ENCODE measurements around the gene LAMA1.

Gene LAMA1

DNA sequence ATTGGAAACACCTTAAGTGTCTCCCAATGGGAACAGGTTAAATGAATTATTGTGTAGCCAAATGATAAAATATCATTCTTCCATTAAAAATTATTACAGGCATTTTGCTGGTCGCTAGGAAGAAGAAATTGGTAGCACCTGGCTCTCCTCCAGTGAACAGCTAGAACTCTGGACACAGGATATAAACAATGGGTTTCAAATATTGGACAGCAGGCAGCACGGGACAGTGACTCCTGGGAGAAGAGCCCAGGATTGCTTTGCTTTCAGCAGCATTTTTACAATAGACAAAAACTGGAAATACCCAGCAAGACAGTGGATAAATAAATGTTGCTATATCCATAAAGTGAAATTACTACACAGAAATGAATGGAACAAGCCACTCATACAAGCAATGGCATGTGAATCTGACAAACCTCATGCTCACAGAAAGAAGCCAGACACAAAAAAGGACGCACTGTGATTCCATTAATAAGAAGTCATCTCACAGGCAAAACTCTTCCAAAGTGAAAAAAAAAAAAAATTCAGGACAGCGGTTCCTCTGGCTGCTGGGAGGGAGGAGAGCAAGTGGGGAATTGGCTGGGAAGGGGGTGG is 50.5 kb downstream of the LAMA1 start:
- Histone ChIP-seq H4K12ac (ENCODE audit: low read depth, low read length) (no peak overlapping the region), H3K4me1 (ENCODE audit: control insufficient read depth in 1 of 2, insufficient read depth in 2 of 2, low read length in 2 of 2) (peaks cover 8 to 12% of the 10 kb centered on the region in 2 experiments), H3K27me3 (ENCODE audit: insufficient read depth, low read length) (no peaks in the 10 kb centered on the region), H3K9me3 (ENCODE audit: insufficient read depth, low read depth, low read length) (no peaks in the 10 kb centered on the region), H4K91ac (ENCODE audit: low read depth, low read length) (no peak overlapping the region), H3K27ac (ENCODE audit: low read depth, low read length) (no peak overlapping the region), H2BK5ac (ENCODE audit: low read depth, low read length, poor library complexity) (no peak overlapping the region), H4K8ac (ENCODE audit: low read depth, low read length) (no peak overlapping the region), H3K23ac (ENCODE audit: low read length) (no peak overlapping the region), H3K79me1 (ENCODE audit: low read length) (peaks cover 9% of the 10 kb centered on the region), H2AFZ (ENCODE audit: insufficient read depth, low read length, poor library complexity) (no peak overlapping the region), H3K14ac (ENCODE audit: low read length) (no peak overlapping the region), H3K9ac (ENCODE audit: low read length) (no peak overlapping the region), H2BK12ac (ENCODE audit: low read length) (no peak overlapping the region), H3K36me3 (ENCODE audit: control insufficient read depth in 1 of 2, insufficient read depth in 2 of 2, low read length in 2 of 2) (no peaks in the 10 kb centered on the region), H3K4me2 (ENCODE audit: low read length) (no peak overlapping the region), H3K79me2 (ENCODE audit: control insufficient read depth, insufficient read depth, low read length, poor library complexity) (peaks cover 2% of the 10 kb centered on the region), H2BK120ac (ENCODE audit: insufficient read depth, low read length, poor library complexity) (no peak overlapping the region), H3K18ac (ENCODE audit: low read length) (no peak overlapping the region), H3K4ac (ENCODE audit: low read depth, low read length) (no peak overlapping the region), H3K4me3 (ENCODE audit: low read depth, low read length) (no peak overlapping the region), H2AK5ac (ENCODE audit: low read length) (no peak overlapping the region)
- no CpG with 5 or more reads among the region's 4 CpGs for WGBS (ENCODE audit: extremely low coverage, insufficient coverage, insufficient read length)
- DNase-seq, result no peak

GRCh38 chr18:7065736-7066135 is 51.9 kb downstream of the LAMA1 start:
- H2BK12ac ChIP-seq (ENCODE audit: low read length), result peak overlapping the region; percentile 86
- H3K9ac ChIP-seq (ENCODE audit: low read length), result no peak overlapping the region
- no peak overlapping the region for H3K4ac ChIP-seq (ENCODE audit: low read depth, low read length)
- peak overlapping the region; percentile 50 for H2BK5ac ChIP-seq (ENCODE audit: low read depth, low read length, poor library complexity)
- DNase-seq, result no peak
- no peak overlapping the region for H3K14ac ChIP-seq (ENCODE audit: low read length)
- no peak overlapping the region for H3K4me2 ChIP-seq (ENCODE audit: low read length)
- no peaks in the 10 kb centered on the region for H3K27me3 ChIP-seq (ENCODE audit: insufficient read depth, low read length)
- H3K27ac ChIP-seq (ENCODE audit: low read depth, low read length), result no peak overlapping the region
- no CpG with 5 or more reads among the region's 5 CpGs for WGBS (ENCODE audit: extremely low coverage, insufficient coverage, insufficient read length)
- peak overlapping the region; percentile 47 for H3K18ac ChIP-seq (ENCODE audit: low read length)
- H3K9me3 ChIP-seq (ENCODE audit: insufficient read depth, low read depth, low read length), result peaks cover 2% of the 10 kb centered on the region
- no peak overlapping the region for H2AK5ac ChIP-seq (ENCODE audit: low read length)
- H3K23ac ChIP-seq (ENCODE audit: low read length), result no peak overlapping the region
- H2AFZ ChIP-seq (ENCODE audit: insufficient read depth, low read length, poor library complexity), result no peak overlapping the region
- peaks cover 17 to 22% of the 10 kb centered on the region in 2 experiments for H3K4me1 ChIP-seq (ENCODE audit: control insufficient read depth in 1 of 2, insufficient read depth in 2 of 2, low read length in 2 of 2)
- no peak overlapping the region for H3K4me3 ChIP-seq (ENCODE audit: low read depth, low read length)
- no peaks in the 10 kb centered on the region for H3K36me3 ChIP-seq (ENCODE audit: control insufficient read depth in 1 of 2, insufficient read depth in 2 of 2, low read length in 2 of 2)
- H2BK120ac ChIP-seq (ENCODE audit: insufficient read depth, low read length, poor library complexity), result peak overlapping the region; percentile 65
- H4K8ac ChIP-seq (ENCODE audit: low read depth, low read length), result no peak overlapping the region
- H4K91ac ChIP-seq (ENCODE audit: low read depth, low read length), result peak overlapping the region; percentile 32
- no peak overlapping the region for H4K12ac ChIP-seq (ENCODE audit: low read depth, low read length)
- peaks cover 2% of the 10 kb centered on the region for H3K79me2 ChIP-seq (ENCODE audit: control insufficient read depth, insufficient read depth, low read length, poor library complexity)
- peaks cover 10% of the 10 kb centered on the region for H3K79me1 ChIP-seq (ENCODE audit: low read length)

DNA sequence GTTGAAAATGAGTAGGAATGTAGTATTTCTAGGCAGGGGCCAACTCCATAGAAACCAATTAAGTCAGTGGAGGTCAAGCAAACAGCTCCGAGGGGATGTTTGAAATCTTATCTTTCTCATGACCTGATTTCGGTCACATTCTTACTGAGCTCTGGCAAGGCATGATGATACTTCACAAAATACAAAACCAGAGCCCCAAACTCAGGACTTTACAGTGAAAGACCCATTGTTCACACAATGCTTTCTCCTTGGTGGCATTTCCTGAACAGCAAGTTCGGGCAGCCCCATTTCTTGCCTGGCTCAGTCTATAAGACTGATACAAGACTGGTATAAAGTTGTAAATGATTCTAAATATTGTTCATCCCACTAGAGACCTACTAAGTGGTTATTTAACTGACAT is 53.3 kb downstream of the LAMA1 start:
- Histone ChIP-seq H2BK12ac (ENCODE audit: low read length) (no peak overlapping the region), H3K27me3 (ENCODE audit: insufficient read depth, low read length) (no peaks in the 10 kb centered on the region), H3K9me3 (ENCODE audit: insufficient read depth, low read depth, low read length) (peaks cover 2% of the 10 kb centered on the region), H2AK5ac (ENCODE audit: low read length) (no peak overlapping the region), H3K4me1 (ENCODE audit: control insufficient read depth in 1 of 2, insufficient read depth in 2 of 2, low read length in 2 of 2) (peaks cover 18 to 22% of the 10 kb centered on the region in 2 experiments), H2AFZ (ENCODE audit: insufficient read depth, low read length, poor library complexity) (no peak overlapping the region), H4K8ac (ENCODE audit: low read depth, low read length) (no peak overlapping the region), H3K4me2 (ENCODE audit: low read length) (no peak overlapping the region), H3K9ac (ENCODE audit: low read length) (no peak overlapping the region), H4K91ac (ENCODE audit: low read depth, low read length) (no peak overlapping the region), H2BK5ac (ENCODE audit: low read depth, low read length, poor library complexity) (no peak overlapping the region), H2BK120ac (ENCODE audit: insufficient read depth, low read length, poor library complexity) (no peak overlapping the region), H3K79me1 (ENCODE audit: low read length) (peaks cover 10% of the 10 kb centered on the region), H3K27ac (ENCODE audit: low read depth, low read length) (peak overlapping the region; percentile 85), H4K12ac (ENCODE audit: low read depth, low read length) (no peak overlapping the region), H3K23ac (ENCODE audit: low read length) (no peak overlapping the region), H3K14ac (ENCODE audit: low read length) (no peak overlapping the region), H3K79me2 (ENCODE audit: control insufficient read depth, insufficient read depth, low read length, poor library complexity) (peaks cover 2% of the 10 kb centered on the region), H3K4me3 (ENCODE audit: low read depth, low read length) (no peak overlapping the region), H3K36me3 (ENCODE audit: control insufficient read depth in 1 of 2, insufficient read depth in 2 of 2, low read length in 2 of 2) (no peaks in the 10 kb centered on the region), H3K4ac (ENCODE audit: low read depth, low read length) (no peak overlapping the region), H3K18ac (ENCODE audit: low read length) (no peak overlapping the region)
- WGBS (ENCODE audit: extremely low coverage, insufficient coverage, insufficient read length), result no CpG with 5 or more reads among the region's 3 CpGs
- peak in 1 of 2 donors; percentile 19 for DNase-seq

DNA sequence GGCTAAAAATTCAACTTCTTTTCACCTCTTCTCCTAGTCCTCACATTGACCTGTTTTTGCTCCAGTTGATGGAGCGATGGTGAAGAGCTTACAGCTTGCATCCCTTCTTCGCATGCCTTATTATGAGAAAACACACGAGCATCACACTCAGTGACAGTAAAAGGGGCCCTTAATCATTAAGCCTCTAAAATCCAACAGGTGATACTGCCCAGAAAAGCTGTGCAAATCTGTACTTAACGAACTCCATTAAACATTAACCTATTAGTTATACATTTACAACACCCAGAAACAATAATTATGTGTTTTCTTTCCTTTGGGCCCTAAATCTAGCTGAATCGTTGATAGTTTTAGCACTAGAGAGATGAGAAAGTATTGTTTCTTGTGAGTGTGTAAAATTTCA is 54.8 kb downstream of the LAMA1 start:
- peak overlapping the region; percentile 59 for H2BK12ac ChIP-seq (ENCODE audit: low read length)
- peak overlapping the region; percentile 21 for H4K91ac ChIP-seq (ENCODE audit: low read depth, low read length)
- H2BK120ac ChIP-seq (ENCODE audit: insufficient read depth, low read length, poor library complexity), result peak overlapping the region; percentile 4
- no peaks in the 10 kb centered on the region for H3K79me2 ChIP-seq (ENCODE audit: control insufficient read depth, insufficient read depth, low read length, poor library complexity)
- H2AFZ ChIP-seq (ENCODE audit: insufficient read depth, low read length, poor library complexity), result no peak overlapping the region
- H3K79me1 ChIP-seq (ENCODE audit: low read length), result peaks cover 10% of the 10 kb centered on the region
- H4K12ac ChIP-seq (ENCODE audit: low read depth, low read length), result no peak overlapping the region
- H2AK5ac ChIP-seq (ENCODE audit: low read length), result no peak overlapping the region
- peaks cover 18 to 22% of the 10 kb centered on the region in 2 experiments for H3K4me1 ChIP-seq (ENCODE audit: control insufficient read depth in 1 of 2, insufficient read depth in 2 of 2, low read length in 2 of 2)
- no CpG with 5 or more reads among the region's 5 CpGs for WGBS (ENCODE audit: extremely low coverage, insufficient coverage, insufficient read length)
- no peak overlapping the region for H3K4me2 ChIP-seq (ENCODE audit: low read length)
- no peak for DNase-seq
- no peak overlapping the region for H3K4ac ChIP-seq (ENCODE audit: low read depth, low read length)
- no peaks in the 10 kb centered on the region for H3K27me3 ChIP-seq (ENCODE audit: insufficient read depth, low read length)
- H3K27ac ChIP-seq (ENCODE audit: low read depth, low read length), result peak overlapping the region; percentile 60
- H3K4me3 ChIP-seq (ENCODE audit: low read depth, low read length), result no peak overlapping the region
- peak overlapping the region; percentile 35 for H2BK5ac ChIP-seq (ENCODE audit: low read depth, low read length, poor library complexity)
- no peak overlapping the region for H3K9ac ChIP-seq (ENCODE audit: low read length)
- peaks cover 0 to 2% of the 10 kb centered on the region in 2 experiments for H3K36me3 ChIP-seq (ENCODE audit: control insufficient read depth in 1 of 2, insufficient read depth in 2 of 2, low read length in 2 of 2)
- peaks cover 2% of the 10 kb centered on the region for H3K9me3 ChIP-seq (ENCODE audit: insufficient read depth, low read depth, low read length)
- peak overlapping the region; percentile 5 for H3K14ac ChIP-seq (ENCODE audit: low read length)
- peak overlapping the region; percentile 3 for H3K18ac ChIP-seq (ENCODE audit: low read length)
- H3K23ac ChIP-seq (ENCODE audit: low read length), result no peak overlapping the region
- H4K8ac ChIP-seq (ENCODE audit: low read depth, low read length), result no peak overlapping the region

All from trophoblast cell (in vitro differentiated cells and primary cell).